Stimulated activated CD4-positive, alpha-beta T cell treated with anti-CD3 and anti-CD28 coated beads, Interleukin-1b, Interleukin-23, amount 100 ng/mL, for 48 hours (primary cell): ENCODE results near the gene RGS8.

Experiments used
- DNase-seq: peaks from one replicate; pipeline ENCODE4 v3.0.0-alpha.2; 2020

The RGS8 gene

GRCh38 chr1:182684116-182684828 lies at the start of gene RGS8:
RGS8 (minus strand) TSS chr1:182684587; CDS start chr1:182669649, 14,938 bp downstream.
- DNase-seq = no peak

- DNase-seq = no peak
Observed at GRCh38 chr1:182731852-182732575, 47.6 kb upstream of the RGS8 start.

GRCh38 chr1:182726912-182727311 lies 42.5 kb upstream of the RGS8 start:
- no peak for DNase-seq

- DNase-seq = no peak
Observed at GRCh38 chr1:182725259-182726255, 41.2 kb upstream of the RGS8 start.

GRCh38 chr1:182724215-182724614 lies 39.8 kb upstream of the RGS8 start:
- no peak for DNase-seq

- no peak for DNase-seq
Observed at GRCh38 chr1:182723200-182723599, 38.8 kb upstream of the RGS8 start.

GRCh38 chr1:182721525-182721924 lies 37.1 kb upstream of the RGS8 start:
- DNase-seq = no peak

- no peak for DNase-seq
Observed at GRCh38 chr1:182720463-182720862, 36.1 kb upstream of the RGS8 start.

- no peak for DNase-seq
Observed at GRCh38 chr1:182719553-182719952, 35.2 kb upstream of the RGS8 start.

- peak; percentile 18 for DNase-seq
Observed at GRCh38 chr1:182718311-182718710, 33.9 kb upstream of the RGS8 start.

GRCh38 chr1:182716740-182717720 lies 32.6 kb upstream of the RGS8 start:
- DNase-seq = no peak

GRCh38 chr1:182715531-182715930 lies 31.1 kb upstream of the RGS8 start:
- DNase-seq = no peak

GRCh38 chr1:182714546-182714945 lies 30.2 kb upstream of the RGS8 start:
- no peak for DNase-seq

GRCh38 chr1:182713939-182714338 lies 29.6 kb upstream of the RGS8 start:
- DNase-seq = peak; percentile 2

GRCh38 chr1:182713492-182713891 lies 29.1 kb upstream of the RGS8 start:
- DNase-seq = peak; percentile 1

- DNase-seq = no peak
Observed at GRCh38 chr1:182709855-182710254, 25.5 kb upstream of the RGS8 start.

- peak; percentile 11 for DNase-seq
Observed at GRCh38 chr1:182709225-182709764, 24.9 kb upstream of the RGS8 start.

GRCh38 chr1:182707122-182707521 lies 22.7 kb upstream of the RGS8 start:
- DNase-seq = no peak

GRCh38 chr1:182704677-182705076 lies 20.3 kb upstream of the RGS8 start:
- no peak for DNase-seq

- no peak for DNase-seq
Observed at GRCh38 chr1:182703539-182703938, 19.2 kb upstream of the RGS8 start.

- no peak for DNase-seq
Observed at GRCh38 chr1:182702826-182703524, 18.6 kb upstream of the RGS8 start.
